PC-9 (cell line): ENCODE results near the gene TMEM120B.

Experiments
- EZH2 ChIP-seq: fragments of 200-600 bp; sonication (generic); IDR thresholded peaks from 2 replicates; pipeline ENCODE4 v1.8.0; 2017; ENCODE audit warnings: antibody characterized with exemption, low read depth
- TF ChIP-seq, protein P1 (sequence below): fragments of 200-600 bp; sonication (generic); conservative IDR thresholded peaks from 2 replicates; pipeline ENCODE4 v1.6.1; 2017; ENCODE audit warnings: mixed run types, antibody characterized with exemption, mild to moderate bottlenecking, moderate library complexity

DNA sequence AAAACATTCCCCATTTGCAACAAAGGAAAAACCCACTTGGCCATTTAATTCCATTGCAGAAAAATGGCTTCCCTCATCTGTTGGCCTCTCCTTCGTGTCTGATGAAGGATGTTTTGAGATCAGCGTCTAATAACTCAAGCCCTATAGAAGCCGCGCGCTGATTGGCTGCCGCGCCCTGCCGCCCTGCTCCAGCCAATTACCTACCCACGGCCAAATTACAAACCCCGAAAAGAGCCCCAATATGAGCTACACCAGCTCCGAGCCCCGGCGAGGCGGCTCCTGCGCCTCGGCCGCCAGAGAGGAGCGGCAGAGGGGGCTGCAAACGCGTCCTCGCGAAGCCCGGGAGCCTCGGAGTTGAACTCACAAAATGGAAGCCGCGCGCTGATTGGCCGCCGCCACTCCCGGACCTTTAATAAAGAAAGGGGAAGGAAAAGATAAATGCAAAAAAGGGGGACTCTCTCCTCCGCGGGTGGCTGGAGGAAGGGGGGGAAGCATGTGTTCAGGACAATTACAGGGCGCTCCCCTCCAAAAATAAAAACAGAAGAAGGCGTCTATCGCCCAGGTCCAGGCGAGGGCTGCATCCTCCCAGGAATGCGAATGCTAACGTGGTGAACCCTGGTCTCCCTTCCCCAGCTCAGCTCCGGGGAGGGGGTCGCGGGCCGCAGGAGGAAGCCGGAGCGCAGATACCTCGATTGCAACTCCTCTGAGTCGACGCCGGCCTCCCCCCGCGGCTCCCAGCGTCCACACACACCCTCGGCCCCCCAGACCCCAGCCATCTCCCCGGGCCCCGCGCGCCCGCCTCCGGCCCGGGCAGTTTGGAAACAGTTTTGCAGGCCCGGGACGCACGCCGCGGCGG is 90.5 kb downstream of the TMEM120B start:
- TF ChIP-seq, protein P1, sequence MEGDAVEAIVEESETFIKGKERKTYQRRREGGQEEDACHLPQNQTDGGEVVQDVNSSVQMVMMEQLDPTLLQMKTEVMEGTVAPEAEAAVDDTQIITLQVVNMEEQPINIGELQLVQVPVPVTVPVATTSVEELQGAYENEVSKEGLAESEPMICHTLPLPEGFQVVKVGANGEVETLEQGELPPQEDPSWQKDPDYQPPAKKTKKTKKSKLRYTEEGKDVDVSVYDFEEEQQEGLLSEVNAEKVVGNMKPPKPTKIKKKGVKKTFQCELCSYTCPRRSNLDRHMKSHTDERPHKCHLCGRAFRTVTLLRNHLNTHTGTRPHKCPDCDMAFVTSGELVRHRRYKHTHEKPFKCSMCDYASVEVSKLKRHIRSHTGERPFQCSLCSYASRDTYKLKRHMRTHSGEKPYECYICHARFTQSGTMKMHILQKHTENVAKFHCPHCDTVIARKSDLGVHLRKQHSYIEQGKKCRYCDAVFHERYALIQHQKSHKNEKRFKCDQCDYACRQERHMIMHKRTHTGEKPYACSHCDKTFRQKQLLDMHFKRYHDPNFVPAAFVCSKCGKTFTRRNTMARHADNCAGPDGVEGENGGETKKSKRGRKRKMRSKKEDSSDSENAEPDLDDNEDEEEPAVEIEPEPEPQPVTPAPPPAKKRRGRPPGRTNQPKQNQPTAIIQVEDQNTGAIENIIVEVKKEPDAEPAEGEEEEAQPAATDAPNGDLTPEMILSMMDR, result no peak
- TF ChIP-seq EZH2, result no peak
